Measurements from ENCODE around the gene RIPPLY3. TPM values are rescaled to one million over a fixed set of nuclear protein-coding genes. Genes with fewer than 3 reads are reported as not detected.

Gene RIPPLY3, protein sequence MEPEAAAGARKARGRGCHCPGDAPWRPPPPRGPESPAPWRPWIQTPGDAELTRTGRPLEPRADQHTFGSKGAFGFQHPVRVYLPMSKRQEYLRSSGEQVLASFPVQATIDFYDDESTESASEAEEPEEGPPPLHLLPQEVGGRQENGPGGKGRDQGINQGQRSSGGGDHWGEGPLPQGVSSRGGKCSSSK
- 0.16 and 0.51 TPM in 2 replicates for total RNA-seq

DNA sequence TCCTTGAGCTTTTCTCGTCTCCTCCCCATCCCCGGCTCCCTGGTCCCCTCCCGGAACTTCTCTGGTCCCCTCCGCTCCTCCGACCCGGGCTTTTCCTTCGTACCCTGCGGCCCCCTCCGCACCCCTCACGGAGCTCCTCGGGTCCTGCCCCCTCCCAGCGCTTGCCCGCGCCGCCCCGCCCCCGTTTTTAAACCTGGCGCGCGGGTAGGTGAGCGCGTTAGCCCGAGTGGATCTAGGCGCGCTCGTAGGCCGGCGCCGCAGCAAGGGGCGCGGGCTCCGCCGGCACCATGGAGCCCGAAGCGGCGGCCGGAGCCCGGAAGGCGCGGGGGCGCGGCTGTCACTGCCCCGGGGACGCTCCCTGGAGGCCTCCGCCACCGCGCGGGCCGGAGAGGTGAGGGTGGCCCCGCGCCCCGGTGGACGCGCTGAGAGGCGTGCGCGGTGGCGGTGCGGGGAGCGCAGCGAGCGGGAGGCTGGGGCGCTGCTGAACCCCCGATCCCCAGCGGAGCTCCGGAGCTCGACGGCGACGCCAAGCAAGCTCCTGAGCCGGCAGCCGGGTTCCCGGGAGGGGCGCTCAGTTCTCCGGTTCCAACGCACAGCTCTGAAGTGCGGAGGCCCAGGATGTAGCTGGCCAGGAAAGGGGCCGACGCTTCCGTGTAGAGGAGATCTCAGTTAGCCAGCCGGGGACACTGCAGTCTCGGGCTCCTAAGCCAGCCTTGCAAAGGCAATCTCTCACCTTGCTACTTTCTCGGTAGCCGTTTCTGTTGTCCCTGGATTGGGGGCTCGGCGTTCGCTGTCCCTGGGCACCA lies at the start of gene RIPPLY3:
RIPPLY3 (plus strand) TSS at position 217 of the 806 bp plus-strand sequence; CDS start at position 288, 71 bp downstream.

DNA sequence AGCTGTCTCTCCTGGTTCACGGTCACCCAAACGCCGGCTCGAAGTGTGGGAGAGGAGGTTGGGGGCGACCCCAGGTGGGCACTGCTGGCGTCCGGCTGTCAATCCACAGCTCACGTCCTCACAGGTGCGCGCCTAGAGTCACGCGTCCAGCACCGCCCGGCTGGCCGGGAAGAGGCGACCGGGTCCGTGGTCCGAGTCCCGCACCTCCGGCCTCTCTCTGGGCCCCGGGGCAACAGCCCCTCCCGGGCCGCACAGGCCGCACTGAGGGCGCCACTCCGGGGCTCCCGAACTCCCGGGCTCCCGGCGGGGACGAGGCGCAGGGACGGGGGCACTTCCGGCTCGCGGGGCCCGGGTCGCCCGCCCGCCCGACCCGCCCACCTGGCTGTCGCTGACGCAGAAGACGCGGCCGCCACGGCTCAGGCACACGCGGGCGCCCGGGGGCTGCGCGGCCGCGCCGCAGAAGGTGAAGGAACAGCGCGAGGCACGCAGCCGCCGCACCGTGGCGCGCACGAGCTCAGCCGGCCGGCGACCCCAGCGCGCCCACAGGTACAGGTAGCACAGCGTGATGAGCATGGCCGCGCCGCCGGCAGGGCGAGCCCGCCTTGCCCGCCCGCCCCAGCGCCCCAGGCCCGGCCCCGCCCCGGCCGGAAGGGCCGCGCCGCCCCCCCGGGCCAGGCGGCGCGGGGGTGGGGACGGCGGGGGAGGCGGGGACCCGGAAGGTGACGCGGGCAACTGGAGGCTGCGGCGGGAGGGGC lies 40.3 kb upstream of the RIPPLY3 start, which contains the start of gene HLCS:
HLCS (minus strand) TSS at position 604 of the 755 bp plus-strand sequence; CDS start at position 573, 31 bp downstream.

Other genes with a start within 250 kb of the RIPPLY3 start
- 20.7 and 27.4 TPM in 2 replicates for gene HLCS, start 40.0 kb upstream of the RIPPLY3 start, total RNA-seq
- 12.1 and 13.4 TPM in 2 replicates for gene PIGP, start 66.4 kb downstream of the RIPPLY3 start, total RNA-seq
- gene TTC3, start 66.6 kb downstream of the RIPPLY3 start, total RNA-seq, result 89.3 and 134 TPM in 2 replicates

All from mesangial cell (primary cell).